ENCODE results near the gene PLAC1.

Gene PLAC1

DNA sequence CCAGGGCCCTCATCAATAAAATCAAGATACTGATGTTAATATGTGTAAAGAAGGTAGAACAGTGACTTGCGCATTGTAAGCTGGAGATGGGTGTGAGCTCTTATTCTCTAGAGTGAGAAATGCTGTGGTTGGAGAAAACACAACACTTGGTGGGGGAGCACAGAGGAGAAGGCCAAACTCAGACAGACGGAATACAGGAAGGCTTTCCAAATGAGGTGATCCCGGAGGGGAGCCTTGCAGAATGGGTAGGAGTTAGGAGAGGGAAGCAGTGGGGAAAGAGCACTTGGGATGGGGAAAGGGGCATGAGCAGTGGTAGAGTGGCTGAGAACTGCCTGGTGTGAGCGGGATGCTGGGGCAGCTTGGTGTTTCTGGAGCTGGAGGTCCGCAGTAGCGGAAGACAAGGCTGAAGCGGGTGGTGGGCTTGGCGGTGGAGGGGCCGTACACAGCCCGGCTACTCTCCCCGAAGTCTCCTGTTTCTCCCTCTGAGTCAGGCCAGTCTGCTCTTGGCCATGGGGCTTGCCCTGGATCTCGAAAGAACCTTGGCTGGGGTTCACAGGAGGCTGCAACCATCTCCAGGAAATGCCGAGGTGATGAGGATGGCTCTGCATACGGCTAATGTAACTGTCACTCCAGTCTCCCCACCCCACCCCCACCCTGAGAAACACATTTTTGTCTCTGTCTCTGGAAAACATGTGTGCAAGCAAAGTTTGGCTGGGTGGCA, 11.3 kb upstream of the PLAC1 start:
- DNase-seq: no peak

DNA sequence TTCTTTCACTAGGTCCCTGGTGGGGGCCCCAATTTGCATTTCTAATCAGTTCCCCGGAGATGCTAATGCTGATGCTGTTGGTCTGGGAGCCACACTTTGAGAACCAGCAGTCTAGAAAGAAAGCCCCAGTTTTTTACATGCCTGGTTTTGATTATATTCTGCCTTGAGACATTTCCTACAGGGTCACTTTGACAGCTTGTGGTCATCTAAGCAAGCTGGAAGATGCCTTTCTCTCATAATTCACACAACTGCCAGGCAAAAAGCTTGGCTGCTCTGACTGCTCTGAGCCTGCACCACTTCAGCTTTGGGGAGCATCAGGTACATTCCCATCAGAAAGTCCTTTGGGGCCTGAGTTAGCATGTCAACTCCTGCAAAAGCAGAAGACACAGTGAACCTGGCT, 5.9 kb upstream of the PLAC1 start:
- DNase-seq: no peak

DNA sequence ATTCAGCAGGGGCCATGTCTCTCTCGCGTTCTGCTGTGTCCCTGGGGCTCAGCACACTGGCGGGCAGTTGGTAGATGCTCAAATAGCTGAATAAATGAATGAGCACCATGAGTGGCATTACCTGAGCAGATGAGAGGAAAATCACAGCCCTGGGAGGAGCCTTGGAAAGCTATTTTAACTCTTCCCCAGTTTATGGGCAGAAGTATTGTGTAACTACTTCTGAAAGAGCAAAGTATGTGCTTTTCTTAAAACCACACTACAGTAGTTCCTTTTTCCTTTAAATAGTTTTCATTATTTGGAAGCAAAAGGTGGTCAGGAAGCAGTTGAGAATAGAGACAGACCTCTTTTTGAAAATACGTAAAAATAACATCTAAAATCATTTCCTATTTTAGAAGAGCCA, 3.0 kb upstream of the PLAC1 start:
- DNase-seq: peak; percentile 83

DNA sequence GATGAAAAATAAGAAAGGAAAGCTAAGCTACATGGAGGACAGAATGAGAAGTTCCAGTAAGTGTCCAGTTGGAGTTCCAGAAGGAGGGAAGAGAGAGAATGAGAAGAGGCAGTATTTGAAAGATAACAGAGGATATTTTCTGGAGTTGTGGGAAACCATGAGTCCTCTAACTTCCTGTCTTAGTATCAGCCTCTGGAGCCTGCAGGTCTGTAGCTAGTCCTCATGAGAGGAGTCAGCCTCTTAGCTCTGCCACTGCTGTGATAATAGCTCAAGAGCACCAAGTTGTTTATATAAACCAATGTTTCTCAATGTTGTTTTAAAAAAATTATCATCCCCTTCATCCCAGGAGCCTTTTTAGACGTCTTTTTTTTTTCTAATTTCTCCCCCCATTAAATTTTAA, 2.4 kb upstream of the PLAC1 start:
- DNase-seq: peak; percentile 59

DNA sequence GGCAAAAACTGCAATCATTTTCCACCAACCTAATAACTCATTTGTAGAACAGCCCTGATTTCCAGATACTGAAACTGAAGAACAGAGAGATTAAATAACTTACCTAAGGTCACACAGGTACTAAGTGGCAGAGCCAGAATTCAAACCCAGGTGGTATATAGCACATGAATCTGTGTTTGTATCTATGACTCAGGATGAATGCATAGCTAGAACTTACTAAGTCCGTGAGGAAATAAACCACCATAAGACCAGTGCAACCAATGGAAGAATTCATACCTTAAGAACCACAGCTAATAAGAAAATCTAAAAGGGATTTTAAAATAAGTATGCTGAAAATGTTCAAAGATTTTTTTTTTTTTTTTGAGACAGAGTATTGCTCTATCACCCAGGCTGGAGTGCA, 1.5 kb upstream of the PLAC1 start:
- no peak for DNase-seq

DNA sequence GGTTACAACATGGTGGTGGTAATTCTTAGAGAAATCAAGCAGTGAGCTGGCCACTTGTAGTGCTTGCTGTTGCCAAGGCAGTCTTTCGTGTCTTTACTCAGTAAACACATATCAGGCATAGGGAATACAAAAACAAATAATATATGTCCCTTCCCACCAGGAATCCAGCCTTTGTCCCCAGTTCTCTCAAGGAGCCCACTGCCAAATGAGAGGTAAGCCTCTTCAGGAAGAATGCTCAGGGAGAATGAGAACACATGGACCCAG, 421 bp upstream of the PLAC1 start:
- DNase-seq: peak; percentile 89

DNA sequence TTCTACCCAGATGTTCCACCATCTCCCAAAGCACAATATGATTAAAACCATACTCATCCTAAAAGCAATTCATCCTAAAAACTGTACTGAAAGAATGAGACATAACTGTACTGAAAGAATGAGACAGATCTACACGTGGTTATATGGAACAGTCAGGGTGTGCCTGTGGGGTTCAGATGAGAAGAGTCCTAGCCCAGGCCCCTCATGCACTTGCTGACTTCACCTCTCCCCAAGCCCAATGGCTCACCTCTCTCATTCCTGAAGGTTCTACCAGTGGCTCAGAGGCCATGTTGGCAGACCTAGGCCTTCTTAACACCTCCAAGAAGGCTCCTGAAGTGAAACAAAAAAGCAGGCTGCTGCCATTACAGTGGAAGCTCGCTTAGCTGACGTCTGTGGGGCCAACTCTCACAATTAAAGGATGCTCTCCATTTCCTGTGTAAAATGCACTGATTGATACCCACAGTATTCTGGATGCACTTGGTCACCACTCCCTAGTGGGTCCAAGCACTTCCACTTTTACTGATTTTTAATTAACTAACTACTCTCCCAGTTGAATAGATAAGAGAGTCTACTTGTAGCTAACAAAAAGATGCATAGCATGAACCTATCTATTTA, 3.8 kb downstream of the PLAC1 start:
- DNase-seq: no peak

DNA sequence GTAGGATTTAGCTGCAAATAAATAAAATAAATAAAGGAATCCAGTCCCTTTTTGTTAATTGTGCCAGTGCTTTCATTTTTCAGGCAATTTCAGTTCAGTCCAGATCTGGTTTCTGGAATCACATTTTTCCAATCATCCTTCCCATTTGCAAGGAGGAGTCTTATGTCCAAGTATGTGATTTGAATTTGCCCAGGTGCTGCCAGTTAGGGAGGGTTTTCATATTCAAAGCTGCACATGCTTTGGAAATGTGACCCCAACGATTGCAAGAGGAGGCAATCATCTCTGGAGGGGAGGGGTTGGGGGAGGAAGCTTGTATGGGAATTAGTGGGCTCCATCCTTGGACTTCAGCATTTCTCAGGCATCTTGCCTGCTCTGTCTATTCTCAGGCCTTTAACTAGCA, 4.4 kb downstream of the PLAC1 start:
- peak; percentile 41 for DNase-seq

DNA sequence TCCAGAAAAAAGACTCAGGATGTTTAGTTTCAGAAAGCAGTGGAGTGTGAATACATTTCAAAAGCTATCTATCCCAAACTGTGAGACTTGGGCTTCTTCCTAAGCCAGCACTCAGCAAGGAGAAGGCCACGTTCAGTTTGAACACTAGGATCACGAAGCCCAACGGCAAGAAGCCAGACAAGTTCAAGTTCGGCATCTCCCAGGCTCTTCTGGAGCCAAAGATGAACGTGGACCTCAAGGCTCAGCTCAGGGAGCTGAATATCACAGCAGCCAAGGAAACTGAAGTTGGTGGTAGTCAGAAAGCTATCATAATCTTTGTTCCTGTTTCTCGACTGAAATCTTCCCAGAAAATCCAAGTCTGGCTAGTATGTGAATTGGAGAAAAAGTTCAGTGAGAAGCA, 7.6 kb downstream of the PLAC1 start:
- DNase-seq: no peak

DNA sequence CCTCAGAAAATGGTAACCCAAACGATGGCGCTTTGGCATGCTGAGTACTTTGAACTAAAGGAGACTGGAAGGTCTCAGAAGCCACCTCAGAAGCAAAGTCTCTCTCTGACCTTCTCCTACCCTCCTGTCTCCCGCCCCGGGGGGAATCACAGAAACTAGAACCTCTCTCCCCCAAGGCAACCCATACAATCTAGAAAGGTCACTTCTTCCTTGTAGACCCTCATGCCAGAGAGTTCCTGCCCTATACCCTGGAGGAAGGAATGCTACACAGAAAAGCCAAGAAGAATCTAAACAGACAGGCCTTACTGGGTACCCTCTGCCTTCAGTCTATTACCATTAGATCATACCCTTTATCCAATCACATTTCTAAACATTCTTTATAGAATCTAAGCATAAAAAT, 8.5 kb downstream of the PLAC1 start:
- DNase-seq: no peak

DNA sequence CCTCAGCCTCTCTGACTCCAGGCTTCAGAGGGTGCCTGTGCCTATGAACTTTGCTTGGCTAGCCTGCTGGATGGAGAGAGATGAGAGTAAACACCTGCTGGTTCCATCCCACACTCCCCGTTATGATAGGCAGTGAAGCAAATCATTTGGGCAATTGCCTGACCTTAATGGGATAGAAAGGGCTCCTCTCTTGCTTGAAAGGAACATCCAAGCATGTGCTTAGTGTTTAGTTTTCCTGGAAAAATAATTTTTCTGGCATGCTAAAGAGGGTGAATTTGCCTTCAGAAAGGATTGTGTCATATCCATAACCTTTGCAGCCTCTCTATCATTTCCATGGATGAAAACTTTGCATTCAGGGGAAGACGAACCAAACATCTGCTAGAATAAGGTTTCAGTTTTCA, 10.8 kb downstream of the PLAC1 start:
- peak; percentile 43 for DNase-seq

DNA sequence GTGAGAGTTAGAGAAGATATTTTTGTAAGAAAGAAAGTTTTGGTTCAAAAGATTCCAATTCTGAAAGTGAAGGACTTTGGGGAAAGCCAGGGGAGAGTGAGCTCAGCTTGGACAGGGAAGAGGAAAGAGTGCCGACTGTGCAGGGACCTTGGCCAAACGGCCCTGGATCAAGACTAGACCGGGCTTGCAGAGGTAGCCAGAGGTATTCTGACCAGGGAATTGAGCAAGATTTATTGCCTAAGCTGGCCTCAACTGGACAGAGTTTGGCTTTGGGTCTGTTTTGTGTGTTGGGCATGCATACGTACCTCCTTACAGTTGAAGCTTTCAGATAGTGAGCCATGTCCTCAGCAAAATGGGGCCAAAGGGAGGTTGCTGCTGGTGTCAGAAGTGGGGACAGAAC, 11.6 kb downstream of the PLAC1 start:
- DNase-seq: no peak

DNA sequence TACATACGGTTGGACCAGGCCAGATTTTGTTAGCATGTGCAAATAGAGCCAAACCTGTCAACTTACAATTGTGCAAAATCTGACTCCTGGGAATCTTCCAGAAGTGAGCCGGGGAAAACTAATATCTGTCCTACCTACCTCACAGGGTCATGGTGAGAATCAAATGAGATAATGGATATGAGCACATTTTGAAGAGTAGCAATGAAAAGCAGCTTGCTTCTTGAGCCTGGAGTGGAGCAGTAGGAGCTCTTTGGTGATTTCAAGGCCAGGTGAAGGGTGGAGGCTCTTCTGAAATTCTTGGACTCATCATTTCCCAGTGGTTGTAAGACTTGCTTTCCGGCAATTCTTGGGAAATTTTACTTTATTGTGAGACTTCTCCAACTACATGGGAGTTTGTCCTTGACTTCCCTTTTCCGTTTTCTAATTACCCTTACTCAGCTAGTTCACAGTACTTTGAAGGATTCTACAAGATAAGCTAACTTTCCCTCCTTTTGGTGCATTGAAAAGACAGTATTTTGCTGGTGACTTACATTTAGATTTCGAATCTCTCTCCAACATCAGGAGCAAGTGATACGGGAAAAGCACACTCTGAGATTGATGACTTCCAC, 12.2 kb downstream of the PLAC1 start:
- no peak for DNase-seq

DNA sequence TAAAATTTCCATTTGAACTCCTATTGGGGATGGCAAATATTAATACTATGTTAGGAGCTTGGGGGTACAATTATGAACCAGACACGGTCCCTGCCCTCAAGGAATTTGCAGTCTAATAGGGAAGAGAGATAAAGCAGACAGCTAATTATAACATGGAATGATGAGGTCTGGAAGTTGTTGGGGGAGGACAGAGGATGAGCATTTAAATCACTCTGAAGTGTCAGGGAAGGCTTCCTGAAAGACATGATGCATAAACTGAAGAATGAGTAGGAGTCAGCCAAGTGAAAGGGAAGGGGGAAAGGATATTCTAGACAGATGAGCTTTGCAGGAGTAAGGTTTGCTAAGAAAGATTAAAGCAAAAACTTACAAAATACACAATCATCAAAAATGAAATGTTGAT, 15.9 kb downstream of the PLAC1 start:
- no peak for DNase-seq

DNA sequence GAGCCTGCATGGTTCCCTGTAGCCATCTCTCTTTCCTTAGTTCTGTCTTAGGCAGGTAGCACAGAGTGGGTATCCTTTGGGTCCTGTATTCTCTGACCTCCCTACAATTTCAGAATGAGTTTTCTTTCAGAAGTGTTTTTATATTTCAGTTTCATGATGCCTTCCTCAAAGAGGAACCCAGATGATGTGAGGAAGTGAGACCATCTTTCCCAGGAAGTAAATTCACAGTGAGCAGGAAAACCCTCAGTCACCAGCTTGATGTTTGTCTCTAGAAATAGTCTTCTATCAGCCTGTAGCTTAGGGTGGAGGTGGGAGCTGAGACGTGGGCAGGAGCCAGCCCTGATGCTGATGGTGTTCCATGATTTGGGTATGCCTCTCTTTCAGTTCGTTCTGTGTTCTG, 16.9 kb downstream of the PLAC1 start:
- no peak for DNase-seq

DNA sequence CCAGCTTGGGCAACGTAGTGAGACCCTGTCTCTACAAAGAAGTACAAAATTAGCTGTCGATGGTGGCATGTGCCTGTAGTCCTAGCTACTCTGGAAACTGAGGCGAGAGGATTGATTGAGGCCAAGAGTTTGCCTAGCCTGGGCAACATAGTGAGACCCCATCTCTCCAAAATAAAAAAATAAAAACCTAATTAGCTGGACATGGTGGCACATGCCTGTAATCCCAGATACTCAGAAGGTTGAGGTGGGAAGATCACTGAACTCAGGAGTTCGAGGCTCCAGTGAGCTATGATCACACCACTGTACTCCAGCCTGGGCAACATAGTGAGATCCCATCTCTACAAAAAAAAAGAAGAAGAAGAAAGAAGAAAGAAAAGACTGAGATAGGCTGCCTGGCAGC, 17.4 kb downstream of the PLAC1 start:
- no peak for DNase-seq

DNA sequence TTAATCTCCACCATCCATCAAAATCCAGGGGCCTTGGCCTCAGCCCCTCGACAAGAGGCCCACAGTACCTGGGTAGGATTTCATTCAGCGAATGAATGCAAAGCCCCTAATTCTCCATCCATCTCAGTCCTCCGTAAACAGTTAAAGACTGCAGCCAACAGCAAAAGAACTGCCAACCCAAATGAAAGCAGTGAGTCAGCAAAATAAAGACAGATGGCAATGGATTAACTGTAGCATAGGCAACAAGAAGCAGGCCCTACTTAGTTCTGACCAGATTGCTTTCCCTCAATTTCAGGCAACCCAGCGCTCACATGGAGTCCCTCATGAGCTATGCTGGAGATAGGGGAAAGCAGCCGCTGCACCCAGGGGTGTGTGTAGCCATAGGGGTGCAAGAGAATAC, 21.4 kb downstream of the PLAC1 start:
- DNase-seq: peak; percentile 68

DNA sequence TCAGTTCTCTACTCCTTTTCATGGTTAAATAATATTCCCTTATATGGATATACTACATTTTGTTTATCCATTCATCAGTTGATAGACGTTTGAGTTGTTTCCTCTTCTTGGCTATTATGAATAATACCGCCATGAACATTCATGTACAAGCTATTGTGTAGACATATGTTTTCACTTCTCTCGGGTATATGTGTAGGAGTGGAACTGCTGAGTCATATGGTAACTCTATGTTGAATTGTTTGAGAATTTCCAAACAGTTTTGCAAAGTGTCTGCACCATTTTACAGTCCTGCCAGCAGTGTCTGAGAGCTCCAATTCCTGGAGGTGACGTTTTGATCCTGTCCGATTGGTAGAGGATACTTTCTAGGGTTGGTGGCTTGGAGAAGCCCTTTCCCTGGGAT, 23.6 kb downstream of the PLAC1 start:
- no peak for DNase-seq

DNA sequence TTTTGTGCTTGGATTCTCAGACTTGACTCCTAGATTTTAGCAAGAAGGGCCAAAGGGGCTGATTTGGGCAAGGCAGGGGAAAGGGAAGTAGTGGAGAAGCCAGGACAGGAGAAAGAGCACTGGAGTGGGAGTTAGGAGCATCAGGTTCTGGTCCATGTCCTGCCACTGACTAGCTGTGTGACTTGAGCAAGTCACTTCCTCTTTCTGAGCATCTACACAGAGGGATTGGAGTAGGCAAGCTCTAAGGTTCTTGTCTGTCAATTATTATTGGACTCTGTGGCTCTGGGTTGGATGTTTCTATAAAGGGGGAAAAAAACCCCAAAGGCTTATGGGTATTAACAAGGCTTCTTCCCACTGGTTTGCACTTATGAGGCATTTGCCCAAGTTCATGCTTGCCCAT, 24.4 kb downstream of the PLAC1 start:
- DNase-seq: no peak

DNA sequence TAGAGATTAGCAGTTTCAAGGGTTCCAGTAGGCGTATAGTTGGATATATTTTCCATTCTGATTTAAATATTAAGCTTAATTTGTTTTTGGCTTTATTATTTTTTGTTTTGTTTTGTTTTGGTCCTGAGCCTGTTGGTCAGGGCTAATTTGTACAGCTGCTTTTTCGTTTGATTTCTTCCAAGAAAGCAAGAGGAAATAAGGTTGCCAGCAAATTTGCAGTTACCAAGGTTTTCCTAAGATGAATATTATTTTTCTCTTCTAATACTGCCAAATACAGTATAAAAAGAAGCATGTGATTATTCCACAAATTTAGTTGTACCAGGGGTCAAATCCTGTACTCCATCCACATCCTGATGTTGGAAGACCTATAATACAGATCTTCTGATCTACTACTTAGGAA, 24.9 kb downstream of the PLAC1 start:
- no peak for DNase-seq

DNA sequence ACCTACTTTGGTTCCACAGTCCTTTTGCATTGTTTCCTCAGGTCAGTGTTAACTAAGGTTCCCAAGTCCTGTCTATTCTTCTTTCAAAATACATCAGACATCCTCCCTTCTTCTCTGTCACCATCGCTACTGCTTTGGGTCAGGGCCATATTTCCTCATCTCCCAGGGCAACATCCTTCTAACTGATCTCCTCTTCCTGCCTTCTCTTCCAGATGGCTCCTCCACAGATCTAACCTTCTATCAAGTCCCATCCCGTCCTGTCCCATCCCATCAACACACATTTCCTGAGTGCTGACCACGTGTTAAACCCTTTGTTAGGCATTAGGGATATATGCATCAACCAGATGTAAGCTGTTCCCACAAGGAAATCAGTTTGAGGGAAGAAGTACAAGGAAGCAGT, 25.9 kb downstream of the PLAC1 start:
- DNase-seq: peak; percentile 52

DNA sequence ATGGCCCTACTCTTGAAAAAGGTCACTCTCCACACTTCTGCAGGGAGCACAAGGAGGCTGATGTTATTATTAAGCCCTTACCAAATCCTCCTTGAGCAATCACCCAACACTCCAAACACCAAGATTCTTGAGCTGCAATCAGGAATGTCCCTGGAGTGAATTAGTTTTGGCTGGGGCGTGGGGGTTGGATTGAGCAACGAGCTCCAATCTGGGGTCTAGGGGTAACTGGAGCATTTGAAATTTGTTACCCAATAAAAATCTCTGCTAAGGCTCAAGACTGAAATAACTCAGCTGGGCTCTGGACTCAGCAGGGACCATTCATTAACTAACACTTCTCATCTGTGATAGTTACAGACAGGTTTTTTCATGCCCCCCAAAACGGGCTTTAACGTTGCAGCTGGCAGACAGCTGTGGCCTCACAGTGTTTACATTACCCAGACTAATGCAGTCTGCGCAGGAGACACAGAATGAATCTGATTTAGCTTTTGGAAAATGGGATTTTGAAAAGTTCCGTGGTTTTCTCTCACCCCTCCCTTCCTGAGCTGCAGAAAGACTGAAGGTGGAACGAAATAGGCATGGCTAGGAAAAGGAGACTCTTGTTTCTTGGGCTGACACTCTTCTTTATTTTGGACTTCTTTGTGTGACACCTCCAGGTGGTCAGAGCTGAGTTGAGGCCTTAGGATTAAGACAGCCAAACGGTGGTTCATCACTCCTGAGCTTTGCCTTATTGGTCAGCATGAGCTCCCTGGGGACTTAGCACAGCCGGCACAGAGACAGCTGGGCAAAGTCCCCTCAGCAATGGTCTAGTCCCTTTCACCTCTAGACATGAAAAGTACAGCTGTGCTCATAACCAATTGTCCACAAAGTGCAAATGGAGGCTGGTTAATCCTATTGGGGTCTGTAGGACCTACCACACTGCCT, 26.6 kb downstream of the PLAC1 start:
- DNase-seq: peak; percentile 87

DNA sequence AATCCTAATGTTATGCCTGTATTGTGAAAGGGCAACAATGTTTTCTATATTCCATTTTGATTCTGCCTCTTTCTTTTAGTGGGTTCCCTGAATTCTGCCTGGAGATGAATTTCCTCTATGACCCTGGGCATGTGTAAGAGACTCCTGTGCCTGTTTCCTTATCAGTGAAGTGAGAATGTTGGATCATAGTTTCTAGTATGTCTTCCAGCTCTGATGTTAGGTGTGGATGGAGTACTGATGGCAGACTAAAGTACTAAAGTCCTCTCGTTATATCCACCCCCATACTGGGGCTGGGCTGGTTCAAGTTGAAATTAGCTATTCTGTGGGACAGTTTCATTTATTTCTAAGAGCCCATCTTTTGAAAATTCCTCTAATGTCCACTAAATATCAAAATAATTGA, 29.6 kb downstream of the PLAC1 start:
- DNase-seq: no peak

DNA sequence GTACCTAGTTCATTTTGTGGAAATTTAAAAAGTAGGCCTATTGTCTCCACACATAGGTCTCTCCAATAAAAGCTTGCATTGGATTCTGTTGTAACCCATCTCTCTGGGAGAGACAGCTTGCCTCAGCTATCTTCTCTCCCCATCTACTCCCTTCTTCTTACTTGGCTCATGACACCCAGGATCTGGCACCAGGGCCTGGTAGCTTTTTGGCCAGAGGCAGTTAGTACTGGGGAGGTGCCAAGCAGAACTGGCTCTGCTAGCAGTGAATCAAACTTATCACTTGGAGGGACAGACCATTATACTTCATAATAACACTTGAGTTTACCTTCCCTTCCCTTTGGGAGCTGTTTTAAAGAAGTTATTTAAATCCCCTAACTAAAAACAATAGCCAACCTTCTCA, 31.8 kb downstream of the PLAC1 start:
- no peak for DNase-seq

Data from NCI-H69 (cell line).